ENCODE measurements around the gene C11orf98.
"Not testable (repeated sequence)": the region's sequence is repeated elsewhere in the genome, so short reads cannot be mapped to it uniquely, and the experiment has no call there.

Gene C11orf98

DNA sequence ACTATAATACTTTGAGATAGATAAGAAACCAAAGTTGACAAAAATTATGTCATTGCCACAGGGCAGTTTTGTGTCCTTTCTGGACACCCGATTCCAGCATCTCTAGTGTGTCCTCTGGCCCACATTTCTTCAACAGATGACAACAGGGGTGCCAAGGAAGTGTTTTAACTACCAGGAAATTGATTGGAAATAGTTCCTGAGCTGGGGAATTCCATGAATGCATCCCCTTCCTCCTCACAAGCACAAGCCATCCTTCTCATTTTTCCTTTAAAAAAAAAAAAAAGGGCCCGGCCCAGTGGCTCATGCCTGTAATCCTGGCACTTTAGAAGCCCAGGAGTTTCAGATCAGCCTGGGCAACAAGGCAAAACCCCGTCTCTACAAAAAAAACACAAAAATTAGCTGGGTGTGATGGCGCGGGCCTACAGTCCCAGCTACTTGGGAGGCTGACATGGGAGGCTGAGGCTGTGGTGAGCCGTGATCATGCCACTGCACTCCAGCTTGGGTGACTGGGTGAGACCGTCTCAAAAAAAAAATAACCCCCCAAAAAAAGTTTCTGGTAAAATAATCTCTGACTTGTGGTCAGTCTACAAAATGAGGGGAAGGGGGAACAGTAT is 42.4 kb downstream of the C11orf98 start:
- ChIA-PET POLR2A (interaction anchor here (0.8 to 4.6 kb wide), 19 partner anchors 9 to 219 kb away, joined by 3 to 61 read pairs (median 5); partner anchors contain the start of genes C11orf98, CSKMT, EEF1G and EML3), CTCF (interaction anchor here (0.7 to 1.4 kb wide), 2 partner anchors 11 to 31 kb away, joined by 3 to 5 read pairs; partner anchors contain the start of gene TUT1)
- no peak for DNase-seq (ENCODE audit: extremely low spot score)
- TF ChIP-seq HDGF (IDR thresholded peaks at IDR 0.05; ENCODE audit: borderline replicate concordance): no peak
- TF ChIP-seq LEF1 (IDR thresholded peaks at IDR 0.05; ENCODE audit: borderline replicate concordance): no peak
- TF ChIP-seq FOXA1 (IDR thresholded peaks at IDR 0.05): no peak
- TF ChIP-seq ZNF384 (IDR thresholded peaks at IDR 0.05): no peak
- TF ChIP-seq ELF4 (IDR thresholded peaks at IDR 0.05): no peak
- no peak for TF ChIP-seq CTBP1 (IDR thresholded peaks at IDR 0.05; ENCODE audit: borderline replicate concordance)
- TF ChIP-seq ARNT (IDR thresholded peaks at IDR 0.05): no peak
- no peak for TF ChIP-seq L3MBTL2 (conservative IDR thresholded peaks at IDR 0.05)
- TF ChIP-seq SP1 (IDR thresholded peaks at IDR 0.05): no peak
- TF ChIP-seq FOXM1 (IDR thresholded peaks at IDR 0.05; ENCODE audit: borderline replicate concordance): no peak
- TF ChIP-seq TARDBP (IDR thresholded peaks at IDR 0.05): no peak
- no peak for TF ChIP-seq PKNOX1 (IDR thresholded peaks at IDR 0.05)
- TF ChIP-seq FOXK2 (IDR thresholded peaks at IDR 0.05): no peak
- no peak for TF ChIP-seq NFRKB (IDR thresholded peaks at IDR 0.05)
- no peak for TF ChIP-seq SUZ12 (IDR thresholded peaks at IDR 0.05)
- no peak for TF ChIP-seq BHLHE40 (IDR thresholded peaks at IDR 0.05; ENCODE audit: borderline replicate concordance)

GRCh38 chr11:62621567-62622470 is 43.2 kb downstream of the C11orf98 start, which contains the start of gene B3GAT3:
Gene B3GAT3 (minus strand): TSS chr11:62621986. CDS start chr11:62621947, 39 bp downstream.
- TF ChIP-seq TARDBP (IDR thresholded peaks at IDR 0.05): peak; percentile 49; the same call in 1 of the 2 replicates
- TF ChIP-seq CTBP1 (IDR thresholded peaks at IDR 0.05; ENCODE audit: borderline replicate concordance): no peak
- TF ChIP-seq ZNF384 (IDR thresholded peaks at IDR 0.05): no peak
- no peak for TF ChIP-seq SUZ12 (IDR thresholded peaks at IDR 0.05)
- no peak for TF ChIP-seq BHLHE40 (IDR thresholded peaks at IDR 0.05; ENCODE audit: borderline replicate concordance)
- TF ChIP-seq PKNOX1 (IDR thresholded peaks at IDR 0.05): no peak; the same call in 1 of the 2 replicates
- 0 out of 2 replicates have a peak, but pooled peaks have one; percentile 69 for TF ChIP-seq HDGF (IDR thresholded peaks at IDR 0.05; ENCODE audit: borderline replicate concordance)
- TF ChIP-seq FOXM1 (IDR thresholded peaks at IDR 0.05; ENCODE audit: borderline replicate concordance): no peak
- no peak for TF ChIP-seq FOXK2 (IDR thresholded peaks at IDR 0.05)
- TF ChIP-seq ELF4 (IDR thresholded peaks at IDR 0.05): peak; percentile 74
- TF ChIP-seq NFRKB (IDR thresholded peaks at IDR 0.05): no peak
- peak; percentile 87 for TF ChIP-seq L3MBTL2 (conservative IDR thresholded peaks at IDR 0.05)
- no peak for TF ChIP-seq FOXA1 (IDR thresholded peaks at IDR 0.05)
- no peak for TF ChIP-seq LEF1 (IDR thresholded peaks at IDR 0.05; ENCODE audit: borderline replicate concordance)
- no peak for TF ChIP-seq ARNT (IDR thresholded peaks at IDR 0.05)
- TF ChIP-seq SP1 (IDR thresholded peaks at IDR 0.05): no peak
- POLR2A ChIA-PET: interaction anchor here (0.8 to 4.6 kb wide), 25 partner anchors 9 to 220 kb away, joined by 3 to 61 read pairs (median 4); partner anchors contain the start of genes C11orf98, CSKMT, EEF1G and EML3
- CTCF ChIA-PET: interaction anchor here (0.7 to 1.2 kb wide), 2 partner anchors 10 to 30 kb away, joined by 3 to 7 read pairs; partner anchors contain the start of gene TUT1
- peak; percentile 98 for DNase-seq (ENCODE audit: extremely low spot score)

DNA sequence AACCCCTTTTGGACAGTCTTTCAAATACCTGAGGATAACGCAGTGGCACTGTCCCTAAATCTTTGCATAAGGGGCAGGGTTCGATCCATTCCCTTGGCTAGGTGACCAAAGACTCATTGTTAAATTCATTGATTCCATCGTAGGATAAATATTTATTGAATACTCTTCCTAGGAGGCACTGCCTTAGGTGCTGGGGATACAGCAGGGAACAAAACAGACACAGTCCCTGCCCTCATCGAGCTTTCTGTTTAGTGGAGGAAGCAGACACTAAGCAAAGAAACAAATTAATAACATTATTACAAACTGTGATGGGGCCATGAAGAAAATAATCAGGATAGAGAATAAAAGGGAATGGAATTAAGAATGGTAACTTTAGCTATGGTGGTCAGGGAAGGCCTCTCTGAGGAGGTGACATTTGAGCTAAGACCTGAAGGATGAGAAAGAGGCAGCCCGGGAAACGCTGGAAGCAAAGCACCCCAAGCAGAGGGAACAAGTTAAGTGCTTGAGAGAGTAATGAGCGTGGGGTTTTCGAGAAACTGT is 43.9 kb downstream of the C11orf98 start:
- ChIA-PET CTCF (interaction anchor here (1.2 kb wide), 1 partner anchor 9 kb away, joined by 7 read pairs; no protein-coding TSS in a partner anchor), POLR2A (interaction anchor here (0.6 to 4.6 kb wide), 17 partner anchors 9 to 220 kb away, joined by 3 to 61 read pairs (median 5); partner anchors contain the start of genes C11orf98, CSKMT, EEF1G and GANAB)
- DNase-seq (ENCODE audit: extremely low spot score): no peak
- TF ChIP-seq CTBP1 (IDR thresholded peaks at IDR 0.05; ENCODE audit: borderline replicate concordance): no peak
- TF ChIP-seq ARNT (IDR thresholded peaks at IDR 0.05): no peak
- no peak for TF ChIP-seq ZNF384 (IDR thresholded peaks at IDR 0.05)
- no peak for TF ChIP-seq L3MBTL2 (conservative IDR thresholded peaks at IDR 0.05)
- TF ChIP-seq BHLHE40 (IDR thresholded peaks at IDR 0.05; ENCODE audit: borderline replicate concordance): no peak
- no peak for TF ChIP-seq ELF4 (IDR thresholded peaks at IDR 0.05)
- TF ChIP-seq NFRKB (IDR thresholded peaks at IDR 0.05): no peak
- TF ChIP-seq HDGF (IDR thresholded peaks at IDR 0.05; ENCODE audit: borderline replicate concordance): no peak
- TF ChIP-seq LEF1 (IDR thresholded peaks at IDR 0.05; ENCODE audit: borderline replicate concordance): no peak

DNA sequence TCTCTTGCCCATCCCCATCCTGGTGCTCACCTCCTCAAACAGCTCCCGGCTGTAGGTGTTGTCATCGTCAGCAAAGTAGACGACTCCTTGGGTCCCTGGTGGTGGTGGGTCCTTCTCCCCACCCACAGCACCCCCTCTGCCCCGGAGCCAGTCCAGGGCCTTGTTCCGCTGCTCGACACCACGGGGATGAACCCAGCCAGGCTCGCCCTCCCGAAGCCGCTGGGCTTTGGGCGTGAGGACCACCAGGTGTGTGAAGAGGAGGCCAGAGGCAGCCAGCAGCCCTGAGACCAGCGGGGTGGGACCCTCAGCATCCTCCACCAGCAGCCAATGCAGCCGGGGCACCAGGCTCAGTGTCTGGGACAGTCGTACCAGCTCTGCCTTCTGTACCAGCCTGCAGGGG is 48.1 kb downstream of the C11orf98 start:
- POLR2A ChIA-PET: interaction anchor here (3.6 kb wide), 1 partner anchor 25 kb away, joined by 19 read pairs; the partner anchor contains the start of gene TUT1
- CTCF ChIA-PET: interaction anchor here (0.6 kb wide), 1 partner anchor 15 kb away, joined by 4 read pairs; the partner anchor contains the start of gene MTA2
- DNase-seq (ENCODE audit: extremely low spot score): not testable (repeated sequence)

- no peak for DNase-seq (ENCODE audit: extremely low spot score)
- CTCF ChIA-PET: no interaction called here
- TF ChIP-seq SUZ12 (IDR thresholded peaks at IDR 0.05) (no peak), CTBP1 (IDR thresholded peaks at IDR 0.05; ENCODE audit: borderline replicate concordance) (no peak), FOXK2 (IDR thresholded peaks at IDR 0.05) (no peak), TARDBP (IDR thresholded peaks at IDR 0.05) (no peak), BHLHE40 (IDR thresholded peaks at IDR 0.05; ENCODE audit: borderline replicate concordance) (no peak), HDGF (IDR thresholded peaks at IDR 0.05; ENCODE audit: borderline replicate concordance) (no peak), ZNF384 (IDR thresholded peaks at IDR 0.05) (no peak), SP1 (IDR thresholded peaks at IDR 0.05) (no peak), FOXM1 (IDR thresholded peaks at IDR 0.05; ENCODE audit: borderline replicate concordance) (no peak), NFRKB (IDR thresholded peaks at IDR 0.05) (no peak), FOXA1 (IDR thresholded peaks at IDR 0.05) (no peak), L3MBTL2 (conservative IDR thresholded peaks at IDR 0.05) (no peak), PKNOX1 (IDR thresholded peaks at IDR 0.05) (no peak), LEF1 (IDR thresholded peaks at IDR 0.05; ENCODE audit: borderline replicate concordance) (no peak), ARNT (IDR thresholded peaks at IDR 0.05) (no peak), ELF4 (IDR thresholded peaks at IDR 0.05) (no peak)
- POLR2A ChIA-PET: interaction anchor here (1.0 to 2.1 kb wide), 3 partner anchors 24 to 56 kb away, joined by 4 to 6 read pairs (median 5); partner anchors contain the start of genes INTS5, LBHD1, TUT1 and UQCC3
Measured at GRCh38 chr11:62615521-62615920, 49.5 kb downstream of the C11orf98 start.
